Bronchial epithelial cell (primary cell): ENCODE measurements around the gene EEF2. TPM values are rescaled to one million over a fixed set of nuclear protein-coding genes. Genes with fewer than 3 reads are reported as not detected.

ENCODE experiments used
- DNase-seq: peaks from one replicate; pipeline ENCODE4 v3.0.0-alpha.2; 2010; ENCODE audit warnings: low read depth
- FAIRE-seq: peaks from 2 replicates; lab custom pipeline; 2011; peaks lifted over from hg19 to GRCh38; lab: Jason Lieb, UNC
- H3K27me3 ChIP-seq: 2 replicates; pipeline ENCODE4 v1.5.1; 2011; ENCODE audit warnings: low read length; ENCODE audit not compliant: control insufficient read depth, insufficient read depth
- H3K36me3 ChIP-seq: 2 replicates; pipeline ENCODE4 v1.5.1; 2011; ENCODE audit warnings: low read length; ENCODE audit not compliant: control insufficient read depth, insufficient read depth
- H3K4me3 ChIP-seq: 2 replicates; pipeline ENCODE4 v1.5.1; 2011; ENCODE audit warnings: mild to moderate bottlenecking, low read depth, low read length, control low read depth
- CTCF ChIP-seq: IDR thresholded peaks from 2 replicates; pipeline ENCODE4 v1.5.1; 2011; ENCODE audit warnings: mild to moderate bottlenecking, moderate library complexity, low read length, control low read depth, inconsistent platforms; ENCODE audit not compliant: insufficient read depth, severe bottlenecking
- total RNA-seq: library from RNA; depleted of rRNA; stranded (reverse); fragments of >200 nt; gene quantifications from 2 replicates; pipeline ENCODE4 v1.2.1, GENCODE V29; 2014

Gene EEF2
- total RNA-seq, 1 donor from 2014 or later: 4,680 TPM

DNA sequence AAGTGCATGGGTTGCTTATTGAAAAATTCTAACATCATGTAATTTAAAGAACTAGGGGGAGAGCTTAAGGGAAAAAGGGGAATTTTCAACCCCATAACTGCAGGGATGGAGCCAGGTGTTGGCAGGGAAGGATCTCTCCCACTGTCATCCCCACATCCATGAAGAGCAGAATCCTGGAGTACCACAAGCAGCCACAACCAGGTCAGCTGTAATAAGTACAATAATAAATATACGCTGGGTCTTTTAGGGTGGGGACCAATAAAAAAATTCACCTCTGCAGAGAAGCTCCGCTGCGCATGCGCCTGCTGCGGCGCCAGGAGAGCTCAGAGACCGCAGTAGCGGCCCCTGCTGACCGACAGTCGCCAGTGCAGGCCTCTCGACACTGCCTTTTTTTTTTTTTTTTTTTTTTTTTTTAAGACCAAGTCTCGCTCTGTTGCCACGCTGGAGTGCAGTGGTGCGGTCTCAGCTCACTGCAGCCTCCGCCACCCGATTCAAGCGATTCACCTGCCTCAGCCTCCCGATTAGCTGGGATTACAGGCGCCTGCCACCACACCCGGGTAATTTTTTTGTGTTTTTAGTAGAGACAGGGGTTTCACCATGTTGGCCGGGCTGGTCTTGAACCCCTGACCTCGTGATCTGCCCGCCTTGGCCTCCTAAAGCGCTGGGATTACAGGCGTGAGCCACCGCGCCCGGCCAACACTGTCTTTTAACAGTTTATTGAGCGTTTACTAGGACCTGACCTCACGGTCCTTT is 2.5 kb upstream of the EEF2 start:
- no peak overlapping the region for H3K4me3 ChIP-seq
- DNase-seq: peak; percentile 72

DNA sequence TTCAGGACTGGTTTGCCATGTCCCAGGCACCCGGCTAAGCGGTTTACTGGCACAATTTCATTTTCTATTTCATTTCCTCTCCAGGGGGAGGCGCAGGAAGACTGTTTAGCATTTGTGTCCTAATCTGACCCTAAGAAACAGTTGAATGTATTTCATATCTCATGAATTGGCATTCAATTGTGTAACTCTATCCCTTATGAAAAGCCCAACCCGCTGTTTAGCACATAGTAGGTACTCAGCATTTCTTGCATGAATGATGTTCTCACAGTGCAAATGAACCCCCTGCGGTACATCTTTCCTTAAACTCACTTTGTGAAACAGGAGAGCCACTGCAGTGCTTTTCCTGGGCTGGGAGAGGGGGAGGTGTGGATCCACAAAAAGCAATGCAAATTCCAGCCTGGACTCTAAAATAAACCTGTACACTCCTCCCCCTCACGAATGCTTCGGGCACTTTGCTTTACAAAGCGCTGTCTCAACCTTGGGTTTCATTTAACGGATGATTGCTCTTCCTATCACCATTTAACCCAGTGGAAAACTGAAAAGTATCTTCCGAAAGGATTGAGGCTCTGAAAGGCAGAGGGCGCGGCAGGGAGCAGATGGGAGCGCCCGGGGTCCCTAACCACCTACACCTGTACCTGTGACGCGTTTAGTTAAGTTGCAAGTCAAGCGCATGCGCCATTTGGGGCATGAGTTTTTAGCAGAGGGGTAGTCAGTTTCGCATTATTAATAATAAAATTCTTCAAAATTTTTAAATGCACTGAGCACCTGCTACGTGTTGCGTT is 1.2 kb upstream of the EEF2 start:
- DNase-seq (peak; percentile 73), FAIRE-seq (no peak)
- peak; percentile 51 for TF ChIP-seq CTCF
- Histone ChIP-seq H3K27me3 (no peaks in the 10 kb centered on the region), H3K36me3 (peaks cover 31% of the 10 kb centered on the region), H3K4me3 (peak overlapping the region; percentile 15)

More for the DNA sequence above, 2.5 kb upstream of the EEF2 start:
- H3K36me3 ChIP-seq: peaks cover 18% of the 10 kb centered on the region
- H3K27me3 ChIP-seq: no peaks in the 10 kb centered on the region
- no peak for FAIRE-seq
- TF ChIP-seq CTCF: peak; percentile 92

- no peaks in the 10 kb centered on the region for H3K27me3 ChIP-seq
- no peak for DNase-seq
- TF ChIP-seq CTCF: no peak
- peaks cover 38% of the 10 kb centered on the region for H3K36me3 ChIP-seq
- FAIRE-seq: no peak
- H3K4me3 ChIP-seq: peak overlapping the region; percentile 78
These were observed 488 bp upstream of the EEF2 start for GRCh38 chr19:3985643-3986259.

DNA sequence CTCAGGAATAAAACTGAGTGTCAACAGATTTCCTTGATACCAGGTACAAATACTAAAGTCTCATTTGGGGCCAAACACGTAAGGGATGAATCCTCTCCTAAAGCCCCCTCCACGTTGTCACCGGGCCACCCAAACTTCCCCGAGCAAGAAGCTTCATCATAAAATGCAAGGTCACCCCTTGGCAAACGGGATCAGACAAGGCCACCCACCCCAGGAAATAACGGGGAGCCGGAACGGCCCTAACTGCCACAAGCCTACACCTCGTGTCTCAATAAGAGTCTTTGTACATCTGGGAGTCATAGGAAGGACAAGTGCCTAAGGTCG is 717 bp downstream of the EEF2 start:
- H3K36me3 ChIP-seq: peaks cover 50% of the 10 kb centered on the region
- no peak for TF ChIP-seq CTCF
- no peaks in the 10 kb centered on the region for H3K27me3 ChIP-seq
- no peak for DNase-seq
- no peak for FAIRE-seq
- peak overlapping the region; percentile 78 for H3K4me3 ChIP-seq

- DNase-seq: peak; percentile 37
- FAIRE-seq: no peak
- peak overlapping the region; percentile 78 for H3K4me3 ChIP-seq
- H3K27me3 ChIP-seq: no peaks in the 10 kb centered on the region
- TF ChIP-seq CTCF: no peak
- peaks cover 55% of the 10 kb centered on the region for H3K36me3 ChIP-seq
These were observed 1.2 kb downstream of the EEF2 start for GRCh38 chr19:3983936-3984583.
